ENCODE measurements around the gene MMAB. TPM values are rescaled to one million over a fixed set of nuclear protein-coding genes. Genes with fewer than 3 reads are reported as not detected.
A peak's percentile ranks its signal among the peaks of the same experiment; 100 is the strongest.

MMAB gene
- total RNA-seq, 1 donor from 2014 or later, result 24.7 TPM

GRCh38 chr12:109583733-109584132 is 10.4 kb upstream of the MMAB start:
- H3K4me3 Mint-ChIP-seq, result no peak overlapping the region
- Histone ChIP-seq H3K36me3 (no peaks in the 10 kb centered on the region), H4K20me1 (ENCODE audit: low read depth) (no peaks in the 10 kb centered on the region), H3F3A (ENCODE audit: low read depth) (peaks cover 2% of the 10 kb centered on the region), H3K4me2 (no peak overlapping the region), H3K9me3 (ENCODE audit: low read depth) (no peaks in the 10 kb centered on the region), H3K27me3 (no peaks in the 10 kb centered on the region), H3K27ac (no peak overlapping the region), H3K4me1 (peaks cover 15% of the 10 kb centered on the region), H3K79me2 (ENCODE audit: low read depth) (no peaks in the 10 kb centered on the region), H3K9ac (no peak overlapping the region), H3K4me3 (no peak overlapping the region), H2AFZ (replicated peaks) (no peak overlapping the region)
- TF ChIP-seq EZH2phosphoT487 (IDR thresholded peaks at IDR 0.05) (no peak), CTCF (IDR thresholded peaks at IDR 0.05) (no peak), EZH2 (IDR thresholded peaks at IDR 0.05) (no peak)
- H3K27me3 Mint-ChIP-seq (ENCODE audit: insufficient read depth, low read depth), result peaks cover 4% of the 10 kb centered on the region
- H3K9me3 Mint-ChIP-seq, result no peaks in the 10 kb centered on the region
- H3K36me3 Mint-ChIP-seq, result peaks cover 18% of the 10 kb centered on the region
- peaks cover 17% of the 10 kb centered on the region for H3K4me1 Mint-ChIP-seq
- DNase-seq (ENCODE audit: low spot score), result no peak
- no peak overlapping the region for H3K27ac Mint-ChIP-seq

- peaks cover 15% of the 10 kb centered on the region for H3K36me3 Mint-ChIP-seq
- H3K36me3 ChIP-seq, result no peaks in the 10 kb centered on the region
- H3K9me3 Mint-ChIP-seq, result no peaks in the 10 kb centered on the region
Observed at GRCh38 chr12:109582636-109583035, 9.3 kb upstream of the MMAB start.

GRCh38 chr12:109581856-109582255 is 8.6 kb upstream of the MMAB start:
- no peak overlapping the region for H2AFZ ChIP-seq (replicated peaks)
- Mint-ChIP-seq H3K4me3 (no peak overlapping the region), H3K36me3 (peaks cover 14% of the 10 kb centered on the region), H3K4me1 (peaks cover 10% of the 10 kb centered on the region), H3K9me3 (no peaks in the 10 kb centered on the region), H3K27me3 (ENCODE audit: insufficient read depth, low read depth) (peaks cover 3% of the 10 kb centered on the region), H3K27ac (peak overlapping the region; percentile 8)
- H3K27ac ChIP-seq, result no peak overlapping the region
- no peak overlapping the region for H3K4me2 ChIP-seq
- no peaks in the 10 kb centered on the region for H3K9me3 ChIP-seq (ENCODE audit: low read depth)
- no peaks in the 10 kb centered on the region for H3K36me3 ChIP-seq
- TF ChIP-seq CTCF (IDR thresholded peaks at IDR 0.05), result no peak
- no peak for TF ChIP-seq EZH2phosphoT487 (IDR thresholded peaks at IDR 0.05)
- no peak for TF ChIP-seq EZH2 (IDR thresholded peaks at IDR 0.05)
- no peak for DNase-seq (ENCODE audit: low spot score)
- no peaks in the 10 kb centered on the region for H3K27me3 ChIP-seq
- H3K4me3 ChIP-seq, result no peak overlapping the region
- H3K4me1 ChIP-seq, result peaks cover 8% of the 10 kb centered on the region
- H3K9ac ChIP-seq, result no peak overlapping the region
- H4K20me1 ChIP-seq (ENCODE audit: low read depth), result no peaks in the 10 kb centered on the region
- H3F3A ChIP-seq (ENCODE audit: low read depth), result no peaks in the 10 kb centered on the region
- no peaks in the 10 kb centered on the region for H3K79me2 ChIP-seq (ENCODE audit: low read depth)

More at GRCh38 chr12:109582636-109583035, 9.3 kb upstream of the MMAB start:
- Mint-ChIP-seq H3K4me3 (no peak overlapping the region), H3K27ac (no peak overlapping the region), H3K4me1 (peaks cover 12% of the 10 kb centered on the region), H3K27me3 (ENCODE audit: insufficient read depth, low read depth) (peaks cover 3% of the 10 kb centered on the region)
- Histone ChIP-seq H2AFZ (replicated peaks) (no peak overlapping the region), H3F3A (ENCODE audit: low read depth) (no peaks in the 10 kb centered on the region), H3K4me1 (peaks cover 12% of the 10 kb centered on the region), H3K27me3 (no peaks in the 10 kb centered on the region), H4K20me1 (ENCODE audit: low read depth) (no peaks in the 10 kb centered on the region), H3K4me3 (no peak overlapping the region), H3K9ac (no peak overlapping the region), H3K27ac (no peak overlapping the region), H3K79me2 (ENCODE audit: low read depth) (no peaks in the 10 kb centered on the region), H3K4me2 (no peak overlapping the region), H3K9me3 (ENCODE audit: low read depth) (no peaks in the 10 kb centered on the region)
- DNase-seq (ENCODE audit: low spot score), result peak; percentile 31
- TF ChIP-seq CTCF (IDR thresholded peaks at IDR 0.05) (peak; percentile 17), EZH2phosphoT487 (IDR thresholded peaks at IDR 0.05) (no peak), EZH2 (IDR thresholded peaks at IDR 0.05) (no peak)
